GM19351 (cell line): Measurements from ENCODE around the gene RGS17.
A peak's percentile ranks its signal among the peaks of the same experiment; 100 is the strongest.
"Not testable (repeated sequence)": the region's sequence is repeated elsewhere in the genome, so short reads cannot be mapped to it uniquely, and the experiment has no call there.

Experiments used
- ATAC-seq: cut with Tn5 transposase; IDR thresholded peaks from one replicate; pipeline ENCODE4 v1.9.1; 2021; ENCODE audit warnings: mild to moderate bottlenecking, moderate library complexity; ENCODE audit not compliant: unreplicated experiment

RGS17 gene

GRCh38 chr6:153043719-153044118 lies 87.4 kb downstream of the RGS17 start:
- ATAC-seq = no peak

- ATAC-seq = no peak
Measured at GRCh38 chr6:153038378-153039057, 92.6 kb downstream of the RGS17 start.

GRCh38 chr6:153034139-153034538 lies 96.9 kb downstream of the RGS17 start:
- ATAC-seq = no peak

GRCh38 chr6:153032255-153032882 lies 98.7 kb downstream of the RGS17 start:
- peak; percentile 64 for ATAC-seq

GRCh38 chr6:153031335-153031955 lies 99.6 kb downstream of the RGS17 start:
- no peak for ATAC-seq

- no peak for ATAC-seq
Measured at GRCh38 chr6:153028963-153029362, 102.1 kb downstream of the RGS17 start.

- no peak for ATAC-seq
Measured at GRCh38 chr6:153028286-153028685, 102.8 kb downstream of the RGS17 start.

- no peak for ATAC-seq
Measured at GRCh38 chr6:153027480-153027879, 103.6 kb downstream of the RGS17 start.

GRCh38 chr6:153024709-153025017 lies 106.4 kb downstream of the RGS17 start:
- ATAC-seq = no peak

GRCh38 chr6:153023977-153024708 lies 106.9 kb downstream of the RGS17 start:
- peak; percentile 98 for ATAC-seq

- ATAC-seq = no peak
Measured at GRCh38 chr6:153018355-153018754, 112.7 kb downstream of the RGS17 start.

- ATAC-seq = no peak
Measured at GRCh38 chr6:153016846-153017245, 114.2 kb downstream of the RGS17 start.

- ATAC-seq = no peak
Measured at GRCh38 chr6:153015094-153015640, 115.9 kb downstream of the RGS17 start.

- no peak for ATAC-seq
Measured at GRCh38 chr6:153013438-153013837, 117.6 kb downstream of the RGS17 start.

- no peak for ATAC-seq
Measured at GRCh38 chr6:153012856-153013255, 118.2 kb downstream of the RGS17 start.

GRCh38 chr6:153003366-153003690 lies 127.8 kb downstream of the RGS17 start:
- ATAC-seq = peak; percentile 7

- peak; percentile 86 for ATAC-seq
Measured at GRCh38 chr6:153002613-153003365, 128.3 kb downstream of the RGS17 start, which contains the start of gene MTRF1L. Gene MTRF1L, minus strand, starts transcription at chr6:153002709. Its CDS starts 24 bp downstream, at chr6:153002685.

- ATAC-seq = peak; percentile 27
Measured at GRCh38 chr6:153001767-153002612, 129.1 kb downstream of the RGS17 start.

- not testable (repeated sequence) for ATAC-seq
Measured at GRCh38 chr6:153000790-153001189, 130.3 kb downstream of the RGS17 start.

GRCh38 chr6:153000243-153000642 lies 130.8 kb downstream of the RGS17 start:
- no peak for ATAC-seq
